HUES64 (cell line): ENCODE data around the gene COL4A6.

Source experiments
- H3K27ac ChIP-seq: 2 replicates; pipeline ENCODE4 v1.7.0; 2013; ENCODE audit warnings: low read depth, low read length, inconsistent platforms
- H3K27me3 ChIP-seq: 2 replicates; pipeline ENCODE4 v1.6.1; 2013; ENCODE audit warnings: mild to moderate bottlenecking, low read length; ENCODE audit not compliant: insufficient read depth
- H3K36me3 ChIP-seq: 2 replicates; pipeline ENCODE4 v1.6.1; 2013; ENCODE audit warnings: mild to moderate bottlenecking, low read length; ENCODE audit not compliant: insufficient read depth
- H3K4me1 ChIP-seq: 2 replicates; pipeline ENCODE4 v1.6.1; 2013; ENCODE audit warnings: mild to moderate bottlenecking, low read length, moderate library complexity; ENCODE audit not compliant: insufficient read depth
- H3K4me3 ChIP-seq: 2 replicates; pipeline ENCODE4 v1.5.1; 2013; ENCODE audit warnings: mild to moderate bottlenecking, low read length, moderate library complexity
- H3K9ac ChIP-seq: 2 replicates; pipeline ENCODE4 v1.6.1; 2013; ENCODE audit warnings: mild to moderate bottlenecking, low read depth, low read length
- H3K9me3 ChIP-seq: 2 replicates; pipeline ENCODE4 v1.6.1; 2013; ENCODE audit warnings: low read depth, low read length; ENCODE audit not compliant: insufficient read depth
- WGBS: fragments of 150-250, 120-280 bp; methylation state at CpG from one replicate; pipeline ENCODE4 v1.1.7; 2013; ENCODE audit warnings: missing lambda C conversion rate; 5-methylcytosine and 5-hydroxymethylcytosine counted together

Gene COL4A6

DNA sequence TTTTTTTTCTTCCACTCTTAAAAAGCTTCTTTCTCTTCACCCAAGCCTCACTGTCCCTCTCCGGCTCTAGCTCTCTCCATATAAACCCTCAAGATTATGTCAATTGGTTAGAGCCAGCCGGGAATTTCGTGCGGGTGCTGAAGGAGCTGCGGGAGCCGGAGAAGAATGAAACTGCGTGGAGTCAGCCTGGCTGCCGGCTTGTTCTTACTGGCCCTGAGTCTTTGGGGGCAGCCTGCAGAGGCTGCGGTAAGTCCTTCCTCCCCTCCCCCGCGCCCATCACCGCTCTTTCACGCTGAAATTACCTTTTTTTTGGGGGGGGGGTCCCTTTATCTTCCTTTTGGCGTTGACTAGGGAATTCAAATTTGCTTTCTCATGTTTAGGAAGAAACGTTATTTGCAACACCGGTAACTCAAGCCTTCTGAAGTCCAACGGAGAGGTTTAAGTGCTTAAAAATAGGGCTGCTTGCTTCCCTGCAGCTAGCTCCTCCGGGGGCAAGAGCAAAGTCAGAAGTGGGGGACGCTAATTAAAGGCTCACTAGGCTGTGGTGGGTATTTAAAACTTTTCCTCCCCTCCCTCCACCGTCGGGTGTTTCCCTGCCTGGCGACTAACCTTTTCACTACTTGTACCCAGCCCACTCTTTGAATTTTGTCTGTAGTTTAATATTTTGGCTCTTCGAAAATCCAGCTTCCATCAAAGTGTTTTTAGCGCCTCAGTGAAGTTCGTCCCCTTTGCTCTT is 1.9 kb upstream of the COL4A6 start:
- peak overlapping the region; percentile 86 for H3K9ac ChIP-seq
- H3K36me3 ChIP-seq: peaks cover 5% of the 10 kb centered on the region
- no peaks in the 10 kb centered on the region for H3K9me3 ChIP-seq
- under 1% methylated on average over 15 of the region's 25 CpGs for WGBS
- peaks cover 22% of the 10 kb centered on the region; the same call in 1 of the 2 replicates for H3K4me1 ChIP-seq
- peaks cover 9% of the 10 kb centered on the region for H3K27me3 ChIP-seq
- H3K27ac ChIP-seq: peak overlapping the region; percentile 87
- H3K4me3 ChIP-seq: peak overlapping the region; percentile 94

DNA sequence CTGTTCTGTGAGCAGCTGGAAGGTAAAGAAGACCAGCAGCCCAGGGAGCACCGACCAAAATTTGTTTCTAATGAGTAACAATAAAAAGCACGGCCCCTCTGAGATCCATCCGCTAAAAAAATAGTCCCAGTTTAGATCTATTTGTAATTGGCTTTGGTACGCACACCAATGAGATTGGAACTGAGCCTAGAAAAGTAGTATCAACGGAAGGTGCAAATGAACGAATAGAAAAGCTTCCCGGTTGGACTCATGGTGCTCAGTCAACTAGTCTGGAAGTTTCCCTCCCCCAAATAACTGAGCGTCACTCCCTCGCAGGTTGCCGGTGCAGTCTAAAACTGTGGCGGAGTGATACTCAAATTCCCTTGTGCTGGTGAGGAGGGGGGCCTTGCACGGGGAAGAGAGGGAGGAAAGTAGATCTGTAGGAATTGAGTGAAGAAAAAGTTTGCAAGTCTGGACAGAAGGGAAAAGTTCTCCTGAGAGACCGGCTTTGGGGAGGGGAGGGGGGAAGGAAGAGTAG is 1.3 kb upstream of the COL4A6 start, which contains the start of gene COL4A5:
Gene COL4A5, plus strand, starts transcription at position 413 of the 517 bp plus-strand sequence. CDS start 288 bp downstream, outside the sequence.
- H3K27ac ChIP-seq: peak within 1 kb of the TSS; percentile 87
- WGBS: 0% methylated on average over 12 of the region's 13 CpGs
- peaks cover 9% of the 10 kb centered on the region for H3K27me3 ChIP-seq
- peak within 1 kb of the TSS; percentile 94 for H3K4me3 ChIP-seq
- no peaks in the 10 kb centered on the region for H3K9me3 ChIP-seq
- peak within 1 kb of the TSS; percentile 86 for H3K9ac ChIP-seq
- H3K36me3 ChIP-seq: peaks cover under 1% of the 10 kb centered on the region
- peaks cover 22% of the 10 kb centered on the region; the same call in 1 of the 2 replicates for H3K4me1 ChIP-seq

DNA sequence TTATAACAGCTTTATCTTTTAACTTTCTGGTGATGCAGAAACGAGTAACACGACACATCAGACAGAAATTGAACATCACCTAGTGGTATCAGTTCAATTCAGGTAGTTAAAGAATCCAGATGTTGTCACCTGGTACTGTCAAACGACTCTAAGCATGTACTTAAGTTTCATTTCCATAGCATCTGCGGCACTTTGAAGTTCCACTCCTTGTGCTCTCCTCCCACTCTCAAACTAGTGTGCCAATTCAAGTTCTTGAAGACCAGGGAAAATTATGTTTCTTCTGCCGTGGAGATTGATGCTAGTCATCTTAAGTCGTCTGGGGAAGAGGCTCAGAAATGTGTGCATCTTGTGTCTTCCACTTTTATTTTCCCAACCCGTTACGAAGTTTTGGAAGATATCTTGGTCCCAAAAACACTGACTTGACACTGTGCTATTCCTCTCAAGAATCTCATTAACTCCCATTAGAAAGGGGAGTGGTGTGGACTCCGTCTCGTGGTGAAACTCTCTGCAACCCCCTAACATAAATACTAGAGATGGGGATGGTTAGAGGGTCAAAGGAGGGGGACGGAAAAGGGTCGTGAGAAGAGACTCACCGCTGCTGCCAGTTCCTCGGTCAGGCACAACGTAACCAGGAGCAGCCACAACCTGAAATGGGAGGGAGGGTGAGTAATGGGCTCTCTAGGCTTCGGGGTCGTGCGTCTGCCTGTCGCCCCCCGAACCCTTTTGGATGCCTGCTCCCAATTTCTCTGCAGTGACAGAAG is 693 bp downstream of the COL4A6 start:
- 15% methylated on average over 17 of the region's 20 CpGs for WGBS
- peak overlapping the region; percentile 91 for H3K4me3 ChIP-seq
- peaks cover 22% of the 10 kb centered on the region; the same call in 1 of the 2 replicates for H3K4me1 ChIP-seq
- no peaks in the 10 kb centered on the region for H3K9me3 ChIP-seq
- no peaks in the 10 kb centered on the region for H3K36me3 ChIP-seq
- no peak overlapping the region for H3K27ac ChIP-seq
- H3K9ac ChIP-seq: peak overlapping the region; percentile 66
- H3K27me3 ChIP-seq: peaks cover 9% of the 10 kb centered on the region

DNA sequence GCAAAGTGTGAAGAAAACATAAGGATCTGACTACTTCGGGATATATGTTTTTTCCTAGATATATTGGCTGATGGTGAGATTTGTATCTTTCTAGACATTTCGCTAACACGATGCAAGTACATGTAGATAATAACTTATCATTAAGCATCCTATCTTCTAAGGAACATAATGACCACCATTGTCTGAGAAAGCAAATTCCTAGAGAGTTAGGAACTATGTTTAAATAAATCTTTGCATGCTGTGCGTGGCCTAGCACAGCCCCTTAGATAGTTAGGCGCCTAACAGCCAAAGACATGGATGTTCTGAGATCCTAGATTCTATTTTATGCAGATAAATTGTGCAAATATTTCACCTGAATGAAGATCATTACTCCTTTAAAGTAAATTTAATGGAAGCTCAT is 3.0 kb downstream of the COL4A6 start:
- H3K27ac ChIP-seq: no peak overlapping the region
- H3K27me3 ChIP-seq: peaks cover 9% of the 10 kb centered on the region
- peak overlapping the region; percentile 16; the same call in 1 of the 2 replicates for H3K4me3 ChIP-seq
- no peak overlapping the region for H3K9ac ChIP-seq
- H3K9me3 ChIP-seq: no peaks in the 10 kb centered on the region
- 87% methylated on average over 3 of the region's 5 CpGs for WGBS
- peaks cover 10% of the 10 kb centered on the region; the same call in 1 of the 2 replicates for H3K4me1 ChIP-seq
- no peaks in the 10 kb centered on the region for H3K36me3 ChIP-seq

DNA sequence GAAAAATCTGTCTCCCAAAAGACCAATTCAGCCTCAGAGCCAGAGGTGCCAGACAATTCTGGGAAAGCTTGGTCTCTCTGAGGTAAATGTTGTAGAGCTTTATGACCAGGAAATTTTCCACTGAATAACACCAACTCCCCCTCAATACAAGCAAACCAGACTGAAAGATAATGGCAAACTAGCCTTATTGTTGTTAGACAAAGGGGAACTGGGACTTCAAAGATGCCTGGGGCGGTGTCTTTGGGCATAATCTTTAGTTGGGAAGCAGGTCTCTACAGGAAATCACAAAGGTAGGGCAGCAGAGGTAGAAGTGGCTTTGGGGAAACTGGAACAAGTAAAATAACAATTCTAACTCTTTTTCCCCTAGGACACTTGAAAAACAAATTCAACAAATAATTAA is 12.0 kb downstream of the COL4A6 start:
- 14% methylated on average over 1 of the region's 1 CpG for WGBS
- no peak overlapping the region for H3K27ac ChIP-seq
- H3K4me1 ChIP-seq: peaks cover 11% of the 10 kb centered on the region
- no peaks in the 10 kb centered on the region for H3K36me3 ChIP-seq
- H3K27me3 ChIP-seq: no peaks in the 10 kb centered on the region
- no peak overlapping the region for H3K9ac ChIP-seq
- H3K9me3 ChIP-seq: no peaks in the 10 kb centered on the region
- no peak overlapping the region for H3K4me3 ChIP-seq

DNA sequence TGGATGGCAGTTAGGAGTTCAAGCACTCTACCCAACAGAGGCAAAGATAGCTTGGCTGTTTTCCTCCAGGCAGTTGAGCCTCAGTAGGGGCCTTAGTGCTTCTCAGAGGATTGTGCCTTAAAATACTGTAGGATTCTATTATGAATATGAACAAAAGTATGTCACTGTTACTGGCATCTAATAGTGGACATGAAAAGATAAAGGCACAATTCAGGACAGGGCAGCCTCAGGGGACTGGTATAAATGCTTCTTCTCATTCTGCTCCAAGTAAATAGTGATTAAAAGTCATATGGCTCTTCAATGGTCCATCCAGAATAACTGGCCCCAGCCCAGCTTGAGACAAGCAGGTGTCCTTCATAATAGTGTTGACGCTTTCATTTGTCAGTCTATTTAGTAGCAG is 17.7 kb downstream of the COL4A6 start:
- Histone ChIP-seq H3K9ac (no peak overlapping the region), H3K27me3 (no peaks in the 10 kb centered on the region), H3K27ac (no peak overlapping the region), H3K36me3 (no peaks in the 10 kb centered on the region), H3K9me3 (no peaks in the 10 kb centered on the region), H3K4me3 (no peak overlapping the region), H3K4me1 (peaks cover 14% of the 10 kb centered on the region)
- WGBS: 96% methylated on average over 1 of the region's 1 CpG

DNA sequence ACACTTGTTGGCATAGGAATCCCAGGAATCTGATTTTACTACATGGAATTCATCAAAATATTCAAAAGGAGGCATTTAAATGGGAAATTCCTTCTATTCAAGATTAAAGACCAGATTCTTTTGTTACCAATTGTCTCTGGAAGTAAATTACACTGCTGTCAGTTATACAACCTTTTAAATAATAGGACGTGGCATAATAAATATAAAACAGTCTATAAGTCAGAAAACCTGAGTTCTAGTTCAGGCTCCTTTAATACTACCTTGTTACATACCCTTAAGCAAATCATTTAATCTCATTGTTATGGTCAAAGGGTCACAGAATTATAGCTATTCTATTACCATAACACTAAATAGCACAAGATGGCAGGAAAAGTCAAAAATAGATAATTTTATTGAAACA is 18.8 kb downstream of the COL4A6 start:
- Histone ChIP-seq H3K4me1 (peaks cover 14% of the 10 kb centered on the region), H3K36me3 (no peaks in the 10 kb centered on the region), H3K9me3 (no peaks in the 10 kb centered on the region), H3K9ac (no peak overlapping the region), H3K27me3 (no peaks in the 10 kb centered on the region), H3K27ac (no peak overlapping the region), H3K4me3 (no peak overlapping the region)
- 80% methylated on average over 1 of the region's 1 CpG for WGBS

DNA sequence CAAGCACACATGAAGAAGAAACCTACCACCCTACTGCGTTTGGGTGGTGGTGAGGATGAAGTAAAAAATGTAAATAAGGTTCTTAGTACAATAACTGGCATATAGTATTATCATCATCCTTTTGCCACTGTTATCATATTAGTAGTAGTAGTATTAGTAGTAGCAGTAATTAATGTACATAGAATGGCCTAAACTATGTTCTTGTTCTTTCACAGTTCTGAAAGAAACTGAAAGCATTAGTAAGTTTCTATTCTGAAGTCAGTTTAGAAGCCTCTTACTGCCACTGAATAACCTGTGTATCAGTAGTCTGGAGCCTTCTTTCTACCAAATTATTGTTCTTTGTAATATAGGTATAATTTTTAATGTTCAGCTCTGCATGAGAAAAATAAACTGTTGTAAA is 21.0 kb downstream of the COL4A6 start:
- Histone ChIP-seq H3K36me3 (no peaks in the 10 kb centered on the region), H3K4me1 (peaks cover 20% of the 10 kb centered on the region), H3K9me3 (no peaks in the 10 kb centered on the region), H3K4me3 (no peak overlapping the region), H3K27me3 (no peaks in the 10 kb centered on the region), H3K9ac (no peak overlapping the region), H3K27ac (no peak overlapping the region)
- no CpG with 5 or more reads among the region's 1 CpG for WGBS

DNA sequence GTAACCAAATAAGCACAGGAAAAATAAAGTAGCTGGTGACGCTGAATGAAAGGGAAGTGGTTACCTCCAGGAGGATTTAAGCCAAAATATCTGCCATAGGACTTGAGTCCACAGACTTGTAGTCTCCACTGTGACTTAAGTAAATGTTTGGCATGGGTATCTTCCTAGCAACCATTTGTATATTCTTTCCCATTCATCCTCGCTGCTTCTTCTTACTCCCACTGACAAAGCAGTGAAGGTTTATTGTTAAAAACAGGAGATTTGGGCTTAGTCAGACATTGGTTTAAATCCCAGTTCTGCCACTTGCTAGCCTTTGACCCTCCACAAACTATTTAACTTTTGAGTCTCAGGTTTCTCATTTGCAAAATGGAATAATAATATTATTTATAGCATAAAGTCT is 22.3 kb downstream of the COL4A6 start:
- WGBS: 82% methylated on average over 1 of the region's 2 CpGs
- Histone ChIP-seq H3K9ac (no peak overlapping the region), H3K36me3 (no peaks in the 10 kb centered on the region), H3K9me3 (no peaks in the 10 kb centered on the region), H3K27ac (no peak overlapping the region; the same call in 1 of the 2 replicates), H3K27me3 (no peaks in the 10 kb centered on the region), H3K4me3 (no peak overlapping the region), H3K4me1 (peaks cover 31% of the 10 kb centered on the region)

DNA sequence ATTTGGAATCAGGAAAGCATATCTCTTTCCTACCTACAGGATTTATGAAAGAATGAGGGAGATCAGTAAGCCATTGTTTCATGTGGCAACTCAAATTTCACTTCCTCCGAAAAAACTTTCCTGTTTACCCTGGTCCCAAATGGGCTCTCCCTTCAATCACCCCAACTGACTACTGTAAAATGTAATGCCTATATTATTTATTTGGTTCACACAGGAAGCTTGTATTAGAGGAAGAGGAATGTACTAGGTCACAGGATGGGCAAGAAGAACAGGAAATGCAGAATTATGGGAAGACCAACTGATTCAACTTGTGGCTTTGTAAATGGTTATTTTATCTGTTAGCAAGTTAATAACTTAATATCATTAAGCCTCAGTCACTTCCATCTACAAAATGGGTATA is 23.1 kb downstream of the COL4A6 start:
- WGBS: no CpG with 5 or more reads among the region's 1 CpG
- Histone ChIP-seq H3K9me3 (no peaks in the 10 kb centered on the region), H3K4me1 (peaks cover 31% of the 10 kb centered on the region), H3K27me3 (no peaks in the 10 kb centered on the region), H3K36me3 (no peaks in the 10 kb centered on the region), H3K27ac (no peak overlapping the region), H3K4me3 (no peak overlapping the region), H3K9ac (no peak overlapping the region)

DNA sequence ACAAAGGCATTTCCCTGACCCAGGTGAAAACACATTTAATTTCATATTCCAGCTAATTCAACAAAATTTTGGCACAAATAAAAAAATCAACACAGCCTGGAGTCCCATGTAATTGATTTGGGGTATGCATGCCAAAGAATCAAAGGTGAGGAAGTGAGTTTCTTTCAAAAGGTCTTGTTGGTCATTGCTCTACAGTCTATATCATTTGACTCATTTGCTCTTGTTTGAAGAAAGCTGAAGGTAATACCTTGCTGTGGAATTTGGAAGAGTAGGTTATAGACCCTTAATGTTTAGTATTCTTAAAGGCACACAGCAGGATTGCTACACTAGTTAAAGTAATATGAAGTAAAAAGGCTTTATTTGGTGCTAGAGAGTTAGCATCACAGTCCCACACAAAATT is 25.4 kb downstream of the COL4A6 start:
- Histone ChIP-seq H3K27me3 (no peaks in the 10 kb centered on the region), H3K9ac (no peak overlapping the region), H3K9me3 (no peaks in the 10 kb centered on the region), H3K4me1 (peaks cover 17% of the 10 kb centered on the region), H3K27ac (no peak overlapping the region), H3K36me3 (no peaks in the 10 kb centered on the region; the same call in 1 of the 2 replicates), H3K4me3 (no peak overlapping the region)
